Stimulated activated effector memory CD8-positive, alpha-beta T cell treated with anti-CD3 and anti-CD28 coated beads, Interleukin-12 subunit alpha, Interleukin-12 subunit beta, amount 100 ng/mL, for 72 hours (primary cell): ENCODE data around the gene SPNS3.
A peak's percentile ranks its signal among the peaks of the same experiment; 100 is the strongest.

ENCODE experiments used
- ATAC-seq: fragments of 150-1000 bp; cut with Tn5 transposase; 2 replicates; pipeline ENCODE4 v1.10.0; 2021
- DNase-seq, 2 donors: peaks; one replicate each; pipeline ENCODE4 v3.0.0; 2021 to 2022; ENCODE audit warnings: low spot score in 2 of 2
- H3K27ac Mint-ChIP-seq: one replicate; pipeline ENCODE4 v1.8.0; 2022; ENCODE audit warnings: mild to moderate bottlenecking, mixed read lengths
- H3K36me3 Mint-ChIP-seq: one replicate; pipeline ENCODE4 v1.8.0; 2022; ENCODE audit warnings: mild to moderate bottlenecking, mixed read lengths
- H3K4me1 Mint-ChIP-seq: one replicate; pipeline ENCODE4 v1.8.0; 2022; ENCODE audit warnings: mixed read lengths
- H3K4me3 Mint-ChIP-seq: one replicate; pipeline ENCODE4 v1.8.0; 2022; ENCODE audit warnings: mild to moderate bottlenecking, mixed read lengths
- H3K9me3 Mint-ChIP-seq: one replicate; pipeline ENCODE4 v1.8.0; 2022; ENCODE audit warnings: mixed read lengths

The SPNS3 gene

GRCh38 chr17:4444782-4445473 lies 11.2 kb downstream of the SPNS3 start:
- DNase-seq (no peak), ATAC-seq (no peak)
- H3K27ac Mint-ChIP-seq, result no peak overlapping the region
- H3K36me3 Mint-ChIP-seq, result peaks cover 6% of the 10 kb centered on the region
- H3K4me3 Mint-ChIP-seq, result no peak overlapping the region
- H3K4me1 Mint-ChIP-seq, result peaks cover 10% of the 10 kb centered on the region
- H3K9me3 Mint-ChIP-seq, result no peaks in the 10 kb centered on the region

- Mint-ChIP-seq H3K9me3 (no peaks in the 10 kb centered on the region), H3K36me3 (peaks cover 6% of the 10 kb centered on the region), H3K4me1 (peaks cover 13% of the 10 kb centered on the region), H3K4me3 (no peak overlapping the region), H3K27ac (peak overlapping the region; percentile 44)
- ATAC-seq, result no peak
- DNase-seq, result no peak
Measured at GRCh38 chr17:4445731-4446130, 12.0 kb downstream of the SPNS3 start.

- Mint-ChIP-seq H3K36me3 (peaks cover 6% of the 10 kb centered on the region), H3K4me1 (peaks cover 13% of the 10 kb centered on the region), H3K27ac (peak overlapping the region; percentile 44), H3K9me3 (no peaks in the 10 kb centered on the region), H3K4me3 (no peak overlapping the region)
- ATAC-seq (no peak), DNase-seq (no peak)
Measured at GRCh38 chr17:4446326-4447071, 12.8 kb downstream of the SPNS3 start.

DNA sequence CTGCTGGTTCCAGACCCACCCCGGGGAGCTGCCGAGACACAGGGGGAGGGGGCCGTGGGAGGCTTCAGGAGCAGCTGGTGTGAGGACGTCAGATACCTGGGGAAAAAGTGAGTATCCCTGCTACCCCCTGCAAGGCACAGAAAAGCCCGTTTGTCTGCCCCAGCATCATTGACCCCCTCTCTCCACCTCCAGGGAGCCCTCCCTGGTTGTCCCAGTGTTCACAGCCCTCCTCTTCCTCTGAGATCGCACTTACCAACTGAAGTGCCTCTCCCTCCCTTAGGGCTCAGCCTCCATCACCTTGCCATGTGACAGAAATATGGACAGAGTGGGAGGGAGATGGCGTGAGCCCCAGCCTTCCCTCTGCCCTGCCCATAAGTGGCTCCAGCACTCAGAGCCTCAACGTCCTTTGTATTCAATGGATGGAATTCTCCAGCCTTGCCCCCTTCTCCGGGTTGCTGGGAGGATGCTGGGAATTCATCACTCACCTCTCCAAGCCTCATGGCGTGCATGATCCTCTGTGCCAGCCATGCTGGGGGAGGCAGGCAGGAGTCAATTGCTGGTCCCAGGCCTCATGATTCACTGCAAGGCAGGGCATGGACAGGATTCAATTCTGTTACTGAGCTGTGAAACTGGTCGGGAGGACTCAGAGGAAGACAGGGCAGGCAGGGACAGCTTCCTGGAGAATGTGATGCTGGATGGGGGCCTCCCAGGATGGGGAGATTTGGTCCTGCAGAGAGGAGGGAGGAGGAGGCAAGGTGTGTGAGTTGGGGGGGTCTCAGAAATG lies 14.6 kb downstream of the SPNS3 start:
- peaks cover 6% of the 10 kb centered on the region for H3K36me3 Mint-ChIP-seq
- H3K4me1 Mint-ChIP-seq, result peaks cover 6% of the 10 kb centered on the region
- H3K27ac Mint-ChIP-seq, result peak overlapping the region; percentile 81
- DNase-seq (no peak), ATAC-seq (no peak)
- H3K4me3 Mint-ChIP-seq, result no peak overlapping the region
- H3K9me3 Mint-ChIP-seq, result no peaks in the 10 kb centered on the region

GRCh38 chr17:4449736-4450135 lies 16.0 kb downstream of the SPNS3 start:
- H3K9me3 Mint-ChIP-seq, result no peaks in the 10 kb centered on the region
- DNase-seq, result no peak
- H3K4me3 Mint-ChIP-seq, result no peak overlapping the region
- H3K4me1 Mint-ChIP-seq, result peaks cover 6% of the 10 kb centered on the region
- peaks cover 6% of the 10 kb centered on the region for H3K36me3 Mint-ChIP-seq
- H3K27ac Mint-ChIP-seq, result peak overlapping the region; percentile 74
- no peak for ATAC-seq

DNA sequence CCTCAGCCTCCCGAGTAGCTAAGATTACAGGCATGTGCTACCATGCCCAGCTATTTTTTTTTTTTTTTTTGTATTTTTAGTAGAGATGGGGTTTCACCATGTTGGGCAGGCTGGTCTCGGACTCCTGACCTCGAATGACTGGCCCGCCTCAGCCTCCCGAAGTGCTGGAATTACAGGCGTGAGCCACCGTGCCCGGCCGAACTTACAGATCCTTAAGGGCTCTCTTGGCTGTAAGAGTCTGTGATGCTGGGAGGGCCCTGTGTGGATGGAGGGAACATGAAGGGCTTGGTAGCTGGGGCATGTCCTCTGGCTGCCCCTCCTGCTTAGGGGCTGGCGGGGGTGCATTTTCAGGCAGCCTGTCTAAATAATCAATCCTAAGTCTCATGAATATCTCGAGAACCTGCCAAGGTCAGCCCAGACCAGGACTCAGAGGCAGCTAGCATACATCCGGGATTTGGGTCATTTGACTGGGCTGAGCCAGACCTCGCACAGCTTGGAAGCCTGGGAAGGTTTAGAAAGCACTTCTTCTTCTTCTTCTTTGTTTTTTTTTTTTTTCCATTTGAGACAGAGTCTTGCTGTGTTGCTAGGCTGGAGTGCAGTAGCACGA lies 17.1 kb downstream of the SPNS3 start:
- Mint-ChIP-seq H3K4me3 (no peak overlapping the region), H3K27ac (no peak overlapping the region), H3K4me1 (peaks cover 6% of the 10 kb centered on the region), H3K36me3 (peaks cover 4% of the 10 kb centered on the region), H3K9me3 (no peaks in the 10 kb centered on the region)
- DNase-seq (no peak), ATAC-seq (no peak)

DNA sequence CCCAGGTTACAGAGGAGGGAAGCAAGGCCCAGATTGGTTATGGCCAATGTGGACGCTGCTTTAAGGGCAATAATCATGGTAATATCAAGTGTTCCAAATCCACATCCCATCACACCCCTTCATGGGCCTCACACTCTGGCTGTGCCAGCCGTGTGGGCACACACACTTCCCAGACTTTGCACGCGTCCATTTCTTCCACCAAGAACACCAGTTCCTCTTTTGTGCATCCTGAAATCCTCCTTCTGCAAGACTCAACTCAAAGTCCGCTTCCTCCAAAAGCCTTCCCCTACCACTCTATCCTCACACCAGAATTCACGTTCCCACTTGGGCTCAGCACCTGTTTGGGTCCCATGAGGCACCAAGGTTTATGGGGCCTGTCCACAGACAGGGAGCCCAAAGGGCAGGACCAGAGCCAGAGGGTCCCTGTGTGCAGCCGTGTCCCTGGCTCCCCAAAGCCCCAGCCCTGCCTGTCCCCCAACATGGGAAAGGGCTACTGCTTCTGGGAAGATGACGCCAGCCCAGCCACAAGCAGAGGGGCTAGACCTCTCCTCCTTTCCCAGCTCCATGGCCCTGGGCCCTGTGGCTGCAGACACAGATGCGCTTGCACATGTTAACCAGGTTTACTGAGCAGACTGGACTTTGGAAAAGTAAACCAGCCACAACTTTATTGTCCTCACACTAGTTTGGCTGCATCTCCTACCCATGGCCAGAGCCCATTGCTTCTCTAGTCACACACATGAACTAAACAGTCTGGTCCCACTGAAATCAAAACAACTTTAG lies 20.3 kb downstream of the SPNS3 start:
- no peak for DNase-seq
- Mint-ChIP-seq H3K4me3 (no peak overlapping the region), H3K4me1 (peaks cover 6% of the 10 kb centered on the region), H3K27ac (no peak overlapping the region), H3K36me3 (no peaks in the 10 kb centered on the region), H3K9me3 (no peaks in the 10 kb centered on the region)
- no peak for ATAC-seq

GRCh38 chr17:4460661-4461060 lies 26.9 kb downstream of the SPNS3 start:
- Mint-ChIP-seq H3K4me1 (no peaks in the 10 kb centered on the region), H3K9me3 (peaks cover 9% of the 10 kb centered on the region), H3K36me3 (no peaks in the 10 kb centered on the region), H3K4me3 (no peak overlapping the region), H3K27ac (no peak overlapping the region)
- DNase-seq (no peak), ATAC-seq (no peak)

GRCh38 chr17:4463818-4464476 lies 30.2 kb downstream of the SPNS3 start:
- Mint-ChIP-seq H3K27ac (no peak overlapping the region), H3K4me1 (no peaks in the 10 kb centered on the region), H3K36me3 (no peaks in the 10 kb centered on the region), H3K9me3 (peaks cover 9% of the 10 kb centered on the region), H3K4me3 (no peak overlapping the region)
- DNase-seq (no peak), ATAC-seq (no peak)

DNA sequence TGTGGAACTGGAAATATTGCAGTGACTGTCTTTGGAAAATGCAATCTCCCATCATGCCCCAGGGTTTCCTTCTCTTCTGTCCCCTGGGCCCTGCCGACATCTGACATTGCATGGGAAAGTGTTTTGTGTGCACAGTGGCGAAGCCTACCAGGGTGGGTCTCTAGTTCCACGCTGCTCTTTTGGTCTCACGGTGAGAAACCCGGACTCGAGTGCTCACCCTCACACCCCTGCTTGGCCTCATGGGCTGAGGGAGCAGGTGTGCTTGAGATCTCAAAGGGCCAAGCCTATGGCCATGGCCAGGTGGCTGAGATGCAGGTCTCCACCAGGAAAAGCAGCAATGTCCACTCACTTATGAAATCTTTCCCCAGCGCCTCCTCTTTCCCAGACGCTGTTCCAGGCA lies 32.0 kb downstream of the SPNS3 start:
- Mint-ChIP-seq H3K4me3 (no peak overlapping the region), H3K4me1 (no peaks in the 10 kb centered on the region), H3K36me3 (no peaks in the 10 kb centered on the region), H3K9me3 (peaks cover 4% of the 10 kb centered on the region), H3K27ac (no peak overlapping the region)
- DNase-seq (no peak), ATAC-seq (no peak)

DNA sequence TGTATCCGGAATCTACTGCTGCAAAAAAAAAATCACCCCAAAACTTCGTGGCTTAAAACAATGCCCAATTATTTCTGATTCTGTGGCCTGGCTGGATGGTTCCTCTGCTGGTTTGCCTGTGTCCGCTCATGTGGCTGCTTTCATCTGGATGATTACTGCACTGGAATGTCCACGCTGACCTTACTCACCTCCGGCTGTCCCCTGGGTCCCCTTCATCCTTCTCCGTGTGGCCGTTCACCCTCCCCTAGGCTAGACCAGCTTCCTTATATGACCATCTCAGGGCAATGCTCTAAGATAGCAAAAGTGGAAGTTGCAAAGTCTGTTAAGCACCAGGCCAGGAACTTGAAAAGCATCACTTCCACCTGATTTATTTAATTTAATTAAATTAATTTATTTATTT lies 33.5 kb downstream of the SPNS3 start:
- Mint-ChIP-seq H3K4me3 (no peak overlapping the region), H3K36me3 (no peaks in the 10 kb centered on the region), H3K9me3 (no peaks in the 10 kb centered on the region), H3K27ac (no peak overlapping the region), H3K4me1 (no peaks in the 10 kb centered on the region)
- ATAC-seq, result no peak
- no peak for DNase-seq

DNA sequence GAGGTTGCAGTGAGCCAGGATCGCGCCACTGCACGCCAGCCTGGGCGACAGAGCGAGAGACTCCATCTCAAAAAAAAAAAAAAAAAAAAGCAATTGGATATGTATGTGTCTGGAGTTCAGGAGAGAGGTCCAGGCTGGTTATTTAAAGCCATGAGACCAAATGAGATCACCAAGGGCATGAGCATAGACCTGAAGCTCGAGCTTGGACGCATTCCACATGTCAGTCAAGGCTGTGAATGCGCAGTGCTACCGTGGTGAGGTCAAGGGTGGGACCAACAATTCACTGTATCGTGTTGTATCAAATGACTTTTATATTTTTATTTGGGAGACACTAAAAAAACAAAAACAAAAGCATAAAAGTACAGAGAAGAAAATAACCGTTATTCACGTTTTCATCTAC lies 35.8 kb downstream of the SPNS3 start:
- no peaks in the 10 kb centered on the region for H3K9me3 Mint-ChIP-seq
- no peak overlapping the region for H3K27ac Mint-ChIP-seq
- no peaks in the 10 kb centered on the region for H3K4me1 Mint-ChIP-seq
- ATAC-seq, result no peak
- DNase-seq, result no peak
- H3K4me3 Mint-ChIP-seq, result no peak overlapping the region
- no peaks in the 10 kb centered on the region for H3K36me3 Mint-ChIP-seq

DNA sequence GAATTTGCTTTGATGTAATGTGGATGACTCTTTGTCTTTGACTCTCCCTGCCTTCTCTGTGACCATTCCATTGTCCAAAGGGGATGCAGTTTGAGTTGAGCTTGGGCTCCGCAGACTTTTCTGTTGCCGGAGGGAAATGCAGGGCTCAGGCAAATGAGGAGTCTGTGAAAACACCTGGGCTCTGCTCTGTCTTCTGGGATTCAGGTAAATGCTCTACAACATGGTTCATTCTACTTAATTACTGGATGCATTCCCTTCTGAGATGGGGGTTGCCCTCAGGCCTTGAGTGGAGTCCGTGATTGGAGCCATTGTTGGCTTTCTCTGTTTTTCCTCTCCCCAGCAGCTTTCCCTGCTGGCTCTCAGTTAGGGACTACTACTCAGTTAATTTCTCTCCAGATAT lies 38.5 kb downstream of the SPNS3 start:
- H3K27ac Mint-ChIP-seq, result no peak overlapping the region
- no peak for ATAC-seq
- DNase-seq, result no peak
- H3K4me1 Mint-ChIP-seq, result peaks cover 5% of the 10 kb centered on the region
- no peak overlapping the region for H3K4me3 Mint-ChIP-seq
- H3K9me3 Mint-ChIP-seq, result no peaks in the 10 kb centered on the region
- no peaks in the 10 kb centered on the region for H3K36me3 Mint-ChIP-seq

DNA sequence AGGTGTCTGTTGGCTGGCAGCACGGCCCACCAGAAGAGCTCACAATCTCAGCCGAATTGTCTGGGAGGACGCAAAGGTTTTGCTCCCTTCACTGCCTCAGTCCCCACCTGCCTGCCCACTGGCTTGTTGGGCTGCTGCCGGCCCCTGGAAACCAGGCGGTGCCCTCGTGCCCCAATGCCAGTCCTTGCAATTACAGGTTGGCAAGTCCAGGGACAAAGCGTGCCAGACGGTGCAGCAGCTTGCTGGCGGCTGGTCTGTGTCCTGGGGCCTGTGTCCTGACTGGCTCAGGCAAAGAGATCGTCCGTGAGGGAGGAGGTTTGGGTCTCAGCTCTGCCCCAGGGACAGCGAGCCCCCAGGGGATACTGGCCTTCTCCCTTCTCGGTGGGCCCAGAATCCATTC lies 40.4 kb downstream of the SPNS3 start:
- H3K4me1 Mint-ChIP-seq, result peaks cover 8% of the 10 kb centered on the region
- no peaks in the 10 kb centered on the region for H3K9me3 Mint-ChIP-seq
- no peak overlapping the region for H3K4me3 Mint-ChIP-seq
- ATAC-seq, result no peak
- no peak for DNase-seq
- no peaks in the 10 kb centered on the region for H3K36me3 Mint-ChIP-seq
- no peak overlapping the region for H3K27ac Mint-ChIP-seq
